ENCODE results near the gene IKZF3.
"Not testable (repeated sequence)": the region's sequence is repeated elsewhere in the genome, so short reads cannot be mapped to it uniquely, and the experiment has no call there.

IKZF3 gene

DNA sequence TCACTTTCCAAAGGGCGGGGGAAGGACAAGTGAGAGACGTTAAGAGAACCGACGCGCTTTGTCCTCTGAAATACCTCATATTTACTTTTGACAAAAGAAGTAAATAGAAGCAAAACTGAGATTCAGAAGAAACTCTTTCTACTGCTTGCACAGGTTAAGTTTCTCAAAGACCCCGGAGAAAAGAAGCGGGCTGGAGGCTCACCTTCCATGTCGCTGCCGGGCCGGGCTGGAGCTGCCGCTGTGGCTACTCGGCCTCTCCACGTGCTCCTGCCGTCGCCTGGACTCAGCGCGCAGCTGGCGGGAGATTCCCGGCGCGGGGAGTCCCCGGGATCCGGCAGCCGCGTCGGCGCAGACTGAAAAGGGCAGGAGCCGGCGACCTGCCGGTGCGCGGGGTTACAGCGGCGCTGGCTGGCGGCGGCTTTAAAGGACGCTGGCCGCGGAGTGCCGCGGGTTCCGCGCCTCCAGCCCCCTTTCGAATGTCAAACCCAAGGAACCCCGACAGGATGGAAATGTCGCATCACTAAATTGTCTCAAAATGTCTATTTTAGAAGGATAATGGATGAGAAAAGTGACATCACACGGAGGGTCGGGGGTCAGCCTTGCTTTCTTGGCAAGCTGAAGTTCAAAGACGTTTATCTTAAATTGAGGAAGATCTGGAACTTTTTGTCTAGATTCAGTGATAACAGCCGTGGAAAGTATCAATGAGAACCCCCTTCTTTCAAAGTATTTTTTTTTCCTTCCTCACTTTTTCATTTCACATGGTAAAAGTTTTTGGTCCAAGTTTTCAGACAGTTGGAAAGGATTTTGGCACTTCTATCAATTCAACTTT lies at the start of gene IKZF3:
IKZF3 (minus strand) TSS at position 395 of the 829 bp plus-strand sequence; CDS start at position 209, 186 bp downstream.
- in situ Hi-C loops (cut with MboI; ENCODE audit: low sequenced_read_pairs) = no loop called here

DNA sequence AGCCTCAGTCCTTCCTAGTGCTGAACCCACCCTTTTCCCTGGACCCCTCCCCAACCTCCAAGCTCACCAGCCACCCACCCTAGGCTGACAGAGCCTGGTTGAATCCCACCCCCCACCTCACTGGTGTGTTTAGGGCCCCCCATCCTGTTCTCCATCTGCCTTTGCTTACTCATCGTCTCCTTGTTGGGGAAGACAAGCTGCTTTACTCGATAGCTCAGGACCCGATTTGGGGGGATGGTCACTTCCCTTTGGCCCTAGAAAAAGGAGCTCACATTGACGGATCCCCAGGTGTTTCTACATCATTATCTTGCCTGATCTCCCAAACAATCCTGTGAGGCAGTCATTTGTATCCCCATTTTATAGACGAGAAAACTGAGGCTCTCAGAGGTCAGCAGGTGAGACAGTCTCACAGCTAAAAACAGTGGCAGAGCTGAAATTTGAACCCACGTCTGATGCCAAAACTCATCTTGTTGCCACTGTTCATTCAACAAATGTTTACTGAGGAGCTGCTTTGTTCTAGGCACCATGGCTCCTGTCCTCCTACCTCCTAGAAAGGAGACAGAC lies 44.8 kb upstream of the IKZF3 start:
- in situ Hi-C loops (cut with MboI; ENCODE audit: low sequenced_read_pairs) = no loop called here

DNA sequence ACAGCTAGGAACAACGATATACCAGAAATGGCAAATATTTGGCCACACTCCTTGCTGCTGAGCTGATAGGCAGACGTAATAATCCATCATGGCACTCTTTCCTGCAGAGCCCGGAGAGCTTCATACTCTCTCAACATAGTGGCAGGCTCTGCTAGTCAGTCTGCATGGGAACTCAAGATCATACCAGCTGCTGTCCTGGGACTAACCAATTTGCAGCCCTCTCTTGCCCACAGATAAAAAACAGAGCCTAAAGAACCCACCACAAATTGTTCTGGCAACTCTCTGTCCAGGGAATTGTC lies 40.8 kb upstream of the IKZF3 start:
- in situ Hi-C loops (cut with MboI; ENCODE audit: low sequenced_read_pairs) = no loop called here

DNA sequence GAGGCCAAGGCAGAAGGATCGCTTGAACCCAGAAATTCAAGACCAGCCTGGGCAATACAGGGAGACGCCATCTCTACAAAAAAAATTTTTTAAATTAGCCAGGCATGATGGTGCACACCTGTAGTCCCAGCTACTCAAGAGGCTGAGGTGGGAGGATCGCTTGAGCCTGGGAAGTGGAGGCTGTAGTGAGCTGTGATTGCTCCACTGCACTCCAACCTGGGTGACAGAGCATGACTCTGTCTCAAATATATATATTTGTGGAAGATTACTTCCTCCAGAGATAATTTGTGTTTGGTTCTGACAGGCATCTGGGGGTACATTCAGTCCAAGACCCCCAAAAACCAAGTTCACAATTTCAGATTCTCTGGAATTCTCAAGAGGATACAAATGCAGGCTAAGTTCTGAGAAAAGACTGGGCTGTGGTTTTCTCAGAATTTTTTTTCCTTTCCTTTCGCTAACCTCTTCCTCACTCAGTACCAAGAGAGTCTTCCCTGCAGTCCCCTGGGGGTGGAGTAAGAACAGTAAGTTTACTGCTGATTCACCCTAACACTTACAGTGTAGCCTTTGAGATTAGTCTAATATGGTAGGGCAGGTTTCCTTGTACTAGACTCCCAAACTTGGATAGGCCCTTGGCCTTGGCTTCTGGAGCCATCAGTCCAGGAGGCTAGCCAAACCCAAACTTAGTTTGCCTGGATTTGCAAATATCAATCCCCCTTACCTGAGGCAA lies 39.2 kb upstream of the IKZF3 start:
- in situ Hi-C loops (cut with MboI; ENCODE audit: low sequenced_read_pairs) = no loop called here

DNA sequence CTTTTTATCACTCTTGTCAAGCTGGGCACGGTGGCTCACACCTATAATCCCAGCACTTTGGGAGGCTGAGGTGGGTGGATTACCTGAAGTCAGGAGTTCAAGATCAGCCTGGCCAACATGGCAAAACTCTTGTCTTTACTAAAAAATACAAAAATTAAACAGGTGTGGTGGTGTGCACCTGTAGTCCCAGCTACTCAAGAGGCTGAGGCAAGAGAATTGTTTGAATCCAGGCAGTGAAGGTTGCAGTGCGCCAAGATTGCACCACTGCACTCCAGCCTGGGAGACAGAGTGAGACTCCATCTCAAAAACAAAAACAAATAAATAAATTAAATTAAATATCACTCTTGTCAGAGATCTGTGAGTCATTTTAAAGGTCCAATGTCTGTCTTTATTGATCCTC lies 37.9 kb upstream of the IKZF3 start:
- in situ Hi-C loops (cut with MboI; ENCODE audit: low sequenced_read_pairs) = not testable (repeated sequence)

DNA sequence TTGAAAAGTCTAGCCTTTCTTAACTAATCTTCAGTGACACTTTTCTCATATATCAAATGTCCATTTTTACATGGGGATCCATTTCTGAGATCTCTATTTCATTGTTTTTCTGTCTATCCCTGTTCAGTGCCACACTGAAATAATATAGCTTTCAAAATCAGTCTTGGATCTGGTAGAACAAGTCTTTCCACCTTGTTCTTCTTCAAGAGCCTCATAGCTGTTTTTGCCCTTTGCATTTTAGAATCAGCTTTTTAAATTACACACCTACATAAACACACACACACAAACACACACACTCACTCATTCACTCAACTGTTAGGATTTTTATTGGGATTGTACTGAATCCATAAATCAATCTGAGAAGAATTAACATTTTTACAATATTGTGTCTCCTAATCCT lies 35.1 kb upstream of the IKZF3 start:
- in situ Hi-C loops (cut with MboI; ENCODE audit: low sequenced_read_pairs) = no loop called here

DNA sequence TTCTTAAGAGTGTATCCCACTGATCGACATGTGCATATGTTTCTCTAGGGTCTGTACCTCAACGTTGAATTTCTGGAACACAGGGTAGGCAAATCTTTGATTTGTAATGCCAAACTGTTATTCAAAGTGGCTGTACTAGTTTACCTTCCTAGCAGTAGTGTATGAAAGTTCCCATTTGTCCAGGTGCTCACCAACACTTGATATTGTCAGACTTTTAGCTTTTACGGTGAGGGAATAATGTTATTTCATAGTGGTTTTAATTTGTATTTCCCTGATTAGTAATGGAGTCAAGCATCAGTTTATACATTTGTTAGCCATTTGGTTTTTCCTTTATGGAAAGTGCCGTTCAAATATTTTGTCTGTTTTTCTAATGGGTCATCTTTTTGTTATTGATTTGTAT lies 34.0 kb upstream of the IKZF3 start:
- in situ Hi-C loops (cut with MboI; ENCODE audit: low sequenced_read_pairs) = no loop called here

DNA sequence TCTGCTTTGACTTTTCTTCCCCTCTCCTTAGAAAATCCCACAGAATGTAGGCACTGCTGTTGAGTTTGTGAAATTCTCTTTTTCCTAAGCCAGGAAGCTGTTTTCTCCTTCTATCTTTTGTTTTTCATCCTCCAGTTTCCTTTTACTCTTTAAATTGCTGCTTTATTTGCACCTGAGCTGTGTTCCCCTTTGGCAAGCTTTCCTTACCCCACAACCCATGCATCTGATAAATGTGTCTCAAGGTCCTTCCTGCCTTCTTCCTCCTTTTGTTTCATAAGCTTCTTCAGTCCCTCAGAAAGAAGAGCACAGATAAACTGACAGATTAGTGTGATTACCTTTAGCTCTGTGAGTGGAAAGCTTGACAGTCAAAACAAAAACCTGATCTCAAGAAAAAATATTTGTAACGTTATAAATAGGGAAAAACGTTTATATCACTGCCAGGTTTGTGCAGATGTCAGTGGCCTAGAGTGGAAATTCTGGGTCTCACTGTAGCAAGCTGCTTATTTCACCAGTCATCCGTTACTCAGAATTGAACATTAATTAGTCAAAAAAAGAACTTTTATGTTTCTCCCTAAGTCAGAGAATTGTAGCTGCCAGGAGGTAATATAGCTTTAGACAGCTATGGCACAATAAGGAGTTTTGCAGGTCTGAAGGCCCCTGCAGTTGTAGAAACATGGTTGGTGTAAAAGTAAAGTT lies 30.7 kb upstream of the IKZF3 start:
- in situ Hi-C loops (cut with MboI; ENCODE audit: low sequenced_read_pairs) = no loop called here

DNA sequence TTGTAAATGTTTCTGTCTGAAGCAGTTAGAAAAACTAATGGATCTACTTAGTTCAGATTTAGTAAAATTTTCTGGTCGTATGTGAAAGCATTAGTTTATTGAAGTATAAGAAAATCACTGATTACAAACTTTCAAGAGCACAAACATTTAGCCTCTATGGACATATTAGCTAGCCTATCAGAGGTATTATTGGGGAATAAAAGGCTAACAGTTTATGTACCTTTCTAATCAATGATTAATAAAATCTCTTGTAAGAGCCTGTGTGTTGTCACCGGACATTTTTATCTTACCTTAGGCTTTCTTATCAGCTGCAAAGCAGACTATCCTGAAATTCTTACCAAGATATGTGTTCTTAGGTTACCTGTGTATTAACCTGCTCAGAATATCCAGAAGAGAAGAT lies 25.1 kb upstream of the IKZF3 start:
- in situ Hi-C loops (cut with MboI; ENCODE audit: low sequenced_read_pairs) = no loop called here

DNA sequence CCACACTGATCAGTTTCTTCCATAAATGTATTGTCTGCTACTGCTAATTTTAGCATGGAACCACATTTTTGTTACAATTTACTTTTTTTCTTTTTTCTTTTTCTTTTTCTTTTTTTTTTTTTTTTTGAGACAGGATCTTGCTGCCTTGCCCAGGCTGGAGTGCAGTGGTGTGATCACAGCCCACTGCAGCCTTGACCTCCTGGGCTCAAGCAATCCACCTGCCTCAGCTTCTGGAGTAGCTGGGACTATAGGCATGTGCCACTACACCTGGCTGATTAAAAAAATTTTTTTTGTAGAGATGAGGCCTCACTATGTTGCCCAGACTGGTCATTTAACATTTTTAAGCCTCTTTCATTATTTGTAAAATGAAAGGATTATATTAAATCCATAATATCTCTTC lies 23.0 kb upstream of the IKZF3 start:
- in situ Hi-C loops (cut with MboI; ENCODE audit: low sequenced_read_pairs) = no loop called here

DNA sequence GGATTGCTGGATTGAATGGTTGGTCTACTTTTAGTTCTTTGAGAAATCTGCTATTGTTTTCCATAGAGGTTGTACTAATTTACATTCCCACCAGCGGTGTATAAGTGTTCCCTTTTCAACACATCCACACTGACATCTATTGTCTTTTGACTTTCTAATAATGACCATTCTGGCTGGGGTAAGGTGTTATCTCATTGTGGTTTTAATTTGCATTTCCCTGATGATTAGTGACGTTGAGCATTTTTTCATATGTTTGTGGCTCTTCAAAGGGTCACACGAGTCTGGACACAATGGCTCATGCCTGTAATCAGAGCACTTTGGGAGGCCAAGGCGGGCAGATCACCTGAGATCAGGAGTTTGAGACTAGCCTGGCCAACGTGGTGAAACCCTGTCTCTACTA lies 22.0 kb upstream of the IKZF3 start:
- in situ Hi-C loops (cut with MboI; ENCODE audit: low sequenced_read_pairs) = not testable (repeated sequence)

DNA sequence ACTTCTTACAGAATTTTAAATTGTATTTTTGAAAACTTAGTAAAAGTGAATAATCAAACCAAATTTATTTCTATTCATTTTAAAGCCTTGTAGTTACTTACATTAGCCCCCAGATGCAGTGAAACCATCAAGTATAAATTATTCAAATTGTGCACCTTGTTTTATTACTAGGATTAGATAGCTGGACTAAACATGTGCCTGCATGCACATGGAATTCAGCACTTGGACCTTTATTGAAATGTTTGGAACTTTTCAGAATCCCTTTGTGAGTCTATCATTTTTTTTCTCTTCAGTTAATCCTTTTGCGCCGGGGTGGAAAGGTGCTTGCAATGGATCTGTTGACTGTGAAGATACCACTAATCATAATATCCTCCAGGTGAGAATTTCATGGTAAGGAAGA lies 8.6 kb upstream of the IKZF3 start:
- in situ Hi-C loops (cut with MboI; ENCODE audit: low sequenced_read_pairs) = no loop called here

DNA sequence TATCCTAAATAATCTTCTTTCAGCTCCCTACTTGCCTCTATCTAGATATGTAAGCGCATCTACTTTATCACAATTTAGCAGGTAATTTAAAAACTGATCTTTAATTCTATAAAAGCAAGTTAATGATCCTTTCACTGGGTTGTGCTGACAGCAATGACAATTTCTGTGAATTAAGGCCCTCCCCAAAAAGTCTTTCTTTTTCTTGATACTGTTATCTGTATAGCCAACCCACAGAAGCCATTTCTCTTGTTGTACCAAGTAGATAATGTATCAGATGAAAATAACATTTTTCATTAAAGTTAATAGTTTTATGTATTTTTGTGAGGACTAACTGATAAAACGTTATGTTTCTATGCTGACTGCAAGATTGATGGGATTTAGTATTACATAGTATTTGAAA lies 7.7 kb upstream of the IKZF3 start:
- in situ Hi-C loops (cut with MboI; ENCODE audit: low sequenced_read_pairs) = no loop called here

DNA sequence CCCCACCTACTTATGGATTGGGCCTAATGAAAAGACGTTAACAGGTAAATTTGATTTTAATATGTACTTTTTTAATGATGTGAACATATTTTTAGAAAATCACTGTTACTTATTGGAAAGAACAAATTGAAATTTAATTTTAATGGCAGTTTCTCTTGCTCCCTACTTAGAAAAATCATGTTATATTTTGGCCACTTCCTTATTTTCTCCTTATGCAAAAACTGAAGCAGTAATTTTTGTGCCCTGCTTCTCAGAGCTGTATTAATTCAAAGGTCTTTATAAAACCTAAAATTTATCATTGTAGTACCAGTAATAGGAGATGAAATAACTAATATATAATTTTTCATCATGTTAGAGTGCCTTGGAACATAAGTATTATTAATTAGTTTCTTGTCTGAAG lies 6.7 kb upstream of the IKZF3 start:
- in situ Hi-C loops (cut with MboI; ENCODE audit: low sequenced_read_pairs) = no loop called here

DNA sequence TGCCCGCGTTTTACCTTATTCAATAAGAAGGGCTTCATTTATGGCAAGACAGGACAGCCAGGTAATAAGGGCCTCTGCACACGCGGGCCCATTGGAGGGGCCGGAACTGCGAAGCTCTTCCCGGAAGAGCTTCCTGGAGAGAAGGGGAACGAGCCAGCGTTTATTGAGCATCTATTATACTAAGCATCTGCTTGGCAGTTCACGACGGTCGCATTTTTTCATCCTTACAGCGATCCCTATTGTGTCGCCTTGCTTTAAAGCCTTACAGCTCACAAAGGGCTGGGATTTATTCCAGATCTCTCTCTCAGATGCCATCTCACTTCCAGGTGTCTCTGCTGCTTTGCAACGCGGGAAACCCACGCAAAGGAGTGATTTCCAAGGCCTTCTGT lies 4.4 kb upstream of the IKZF3 start:
- in situ Hi-C loops (cut with MboI; ENCODE audit: low sequenced_read_pairs) = no loop called here

DNA sequence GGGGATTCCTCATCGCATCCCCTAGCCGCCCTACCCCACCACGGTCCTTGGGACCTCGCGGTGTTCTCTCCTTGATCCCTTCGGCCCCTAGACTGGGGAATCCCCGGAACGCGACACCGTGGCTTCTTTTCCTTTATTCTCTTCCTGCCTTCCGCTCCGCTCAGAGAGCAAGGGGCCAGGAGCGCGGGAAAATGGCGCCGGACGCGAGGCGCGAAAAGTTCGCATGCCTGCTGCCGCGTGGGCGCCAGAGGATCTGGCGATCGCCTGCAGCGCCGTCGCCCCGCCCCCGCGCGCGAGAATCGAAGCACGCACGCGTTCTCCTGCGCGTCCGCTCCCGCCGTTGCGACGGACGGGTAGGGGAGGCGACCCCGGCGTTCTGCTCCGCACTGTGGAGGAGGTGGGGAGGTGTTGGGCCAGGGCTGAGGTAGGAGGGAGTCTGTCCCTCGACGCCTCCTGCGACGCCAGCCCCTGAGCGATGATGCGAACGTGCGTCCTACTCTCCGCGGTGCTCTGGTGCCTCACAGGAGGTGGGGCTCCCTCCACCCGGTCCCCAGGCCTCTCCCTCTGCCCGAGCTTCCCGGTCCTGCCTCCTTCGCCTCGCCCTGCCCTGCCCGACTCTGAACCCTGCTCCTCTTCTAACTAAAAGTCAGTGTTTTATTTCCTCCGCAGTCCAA lies 3.9 kb upstream of the IKZF3 start, which contains the start of gene ZPBP2:
ZPBP2 (plus strand) TSS at position 323 of the 674 bp plus-strand sequence; CDS start at position 476, 153 bp downstream.
- in situ Hi-C loops (cut with MboI; ENCODE audit: low sequenced_read_pairs) = no loop called here

DNA sequence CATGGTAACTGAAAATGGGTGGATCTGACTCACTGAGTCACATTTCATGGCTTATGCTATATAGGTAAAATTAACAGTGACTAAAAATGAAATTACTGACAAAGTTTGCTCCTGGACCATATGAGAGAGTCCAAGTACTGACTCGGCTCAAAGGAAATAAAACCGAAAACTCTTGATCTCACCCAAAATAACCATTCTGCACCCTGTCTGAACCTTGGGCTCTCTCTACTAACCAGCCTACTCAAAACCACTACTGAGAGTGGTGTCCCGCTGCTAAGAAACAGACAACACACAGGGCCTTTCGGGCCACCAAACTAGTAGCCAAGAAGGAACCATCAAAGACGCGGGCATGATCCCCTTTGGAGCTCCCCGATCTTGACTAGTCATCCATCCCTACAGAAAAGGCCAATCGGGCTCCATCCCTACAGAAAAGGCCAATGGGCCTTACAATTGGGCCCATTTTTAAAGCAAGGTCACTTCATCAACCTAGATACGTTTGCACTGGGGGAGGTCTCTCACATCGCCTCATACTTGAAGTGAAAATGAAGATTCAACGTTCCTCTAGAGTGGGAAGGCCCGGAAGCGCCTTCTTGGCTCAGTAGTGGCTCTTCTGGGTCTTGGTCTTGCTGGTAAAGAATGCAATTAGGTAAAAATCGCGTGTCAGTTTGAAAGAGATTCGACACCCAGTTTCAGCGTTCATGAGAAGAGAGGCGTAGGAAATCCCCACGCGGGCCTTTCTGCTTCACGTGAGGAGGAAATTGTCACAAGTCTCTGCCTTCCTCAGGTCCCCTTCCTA lies 3.2 kb upstream of the IKZF3 start:
- in situ Hi-C loops (cut with MboI; ENCODE audit: low sequenced_read_pairs) = no loop called here

DNA sequence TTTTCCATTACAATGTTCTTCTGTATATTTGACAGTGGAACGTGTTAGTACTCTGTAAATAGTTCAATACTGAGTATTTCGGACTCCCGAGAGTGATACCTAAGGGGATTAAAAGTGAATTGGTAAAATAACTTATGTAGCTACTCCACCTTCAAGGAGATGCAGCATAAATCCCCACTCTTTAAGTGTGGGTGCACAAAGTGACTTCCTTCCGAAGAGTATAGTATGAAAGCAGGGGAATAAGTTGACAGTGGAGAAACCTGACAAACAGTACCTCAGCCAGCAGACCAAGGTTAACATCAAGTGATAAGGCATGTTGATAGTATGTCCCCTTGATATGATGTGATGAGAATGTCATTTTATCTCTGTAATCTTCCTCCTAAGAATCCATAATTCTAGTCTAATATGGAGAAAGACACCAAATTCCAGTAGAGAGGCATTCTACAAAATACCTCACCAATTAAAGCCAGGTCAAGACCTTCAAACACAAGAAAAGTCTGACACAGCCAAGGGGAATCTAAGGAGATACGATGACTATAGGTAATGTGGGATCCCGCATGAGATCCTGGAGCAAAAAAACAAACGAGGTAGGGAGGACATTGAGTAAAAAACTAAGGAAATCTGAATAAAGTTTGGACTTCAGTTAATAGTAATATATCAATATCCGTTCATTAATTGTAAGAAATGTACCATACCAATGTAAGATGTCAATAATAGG lies 2.1 kb upstream of the IKZF3 start:
- in situ Hi-C loops (cut with MboI; ENCODE audit: low sequenced_read_pairs) = no loop called here

DNA sequence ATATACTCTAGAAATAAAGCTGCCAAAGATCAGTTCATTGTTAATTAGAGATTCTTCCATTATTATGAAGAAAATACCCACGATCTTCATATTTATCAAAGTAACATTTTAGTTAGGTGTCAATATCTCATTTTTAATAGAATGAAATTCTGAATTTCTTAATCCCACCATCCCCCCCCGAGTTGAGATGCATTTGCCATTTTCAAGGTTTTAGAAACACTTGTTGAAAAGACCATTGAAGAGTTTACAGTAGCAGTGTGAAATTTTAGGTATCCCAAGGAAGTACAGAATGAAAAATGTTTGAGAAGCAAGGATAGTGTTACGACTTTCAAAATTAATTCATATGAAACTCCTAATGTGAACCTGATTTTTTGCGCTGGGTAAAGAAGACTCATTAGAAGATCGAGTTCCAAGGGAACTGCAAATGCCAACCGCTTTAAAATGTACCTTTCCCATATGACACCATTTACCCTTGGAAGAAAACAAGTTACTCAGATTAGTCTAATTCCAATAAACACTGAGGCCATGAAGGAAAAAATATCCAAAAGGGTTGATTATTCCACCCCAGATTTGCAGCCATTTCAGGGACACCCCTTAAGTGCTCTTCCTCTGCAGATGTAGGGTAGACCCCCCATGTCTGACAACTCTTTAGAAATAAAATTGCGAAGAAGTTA lies 731 bp downstream of the IKZF3 start:
- in situ Hi-C loops (cut with MboI; ENCODE audit: low sequenced_read_pairs) = no loop called here

Measured in HL-60/S4 (cell line).